Measurements from ENCODE around the gene VPS4A.
"Not testable (repeated sequence)": the region's sequence is repeated elsewhere in the genome, so short reads cannot be mapped to it uniquely, and the experiment has no call there.

VPS4A gene

GRCh38 chr16:69328854-69329316 lies 17.7 kb downstream of the VPS4A start:
- peak in 1 of 5 donors; percentile 54 for DNase-seq

- peak in 4 of 5 donors; percentile 29 to 56 (median 44) for DNase-seq
Measured at GRCh38 chr16:69329369-69330285, 18.5 kb downstream of the VPS4A start.

- DNase-seq = peak; percentile 75 to 84 (median 77)
Measured at GRCh38 chr16:69330286-69331109, 19.3 kb downstream of the VPS4A start, which contains the start of gene PDF. Gene PDF, minus strand, starts transcription at chr16:69330588. Its CDS starts 18 bp downstream, at chr16:69330570.

GRCh38 chr16:69334696-69335095 lies 23.5 kb downstream of the VPS4A start:
- no peak for DNase-seq

- DNase-seq = no peak
Measured at GRCh38 chr16:69338557-69339288, 27.6 kb downstream of the VPS4A start.

- peak; percentile 78 to 94 (median 86) for DNase-seq
Measured at GRCh38 chr16:69339289-69340094, 28.3 kb downstream of the VPS4A start, which contains the start of the genes COG8 and NIP7. Gene COG8, minus strand, starts transcription at chr16:69339564. Its CDS starts 12 bp downstream, at chr16:69339552. Gene NIP7, plus strand, starts transcription at chr16:69339772. Its CDS starts 58 bp downstream, at chr16:69339830.

GRCh38 chr16:69340095-69340644 lies 29.0 kb downstream of the VPS4A start:
- DNase-seq = no peak

GRCh38 chr16:69344171-69344570 lies 33.0 kb downstream of the VPS4A start:
- DNase-seq = no peak

GRCh38 chr16:69345923-69346322 lies 34.8 kb downstream of the VPS4A start:
- no peak for DNase-seq

- no peak for DNase-seq
Measured at GRCh38 chr16:69346683-69347082, 35.5 kb downstream of the VPS4A start.

GRCh38 chr16:69348222-69348621 lies 37.1 kb downstream of the VPS4A start:
- no peak for DNase-seq

GRCh38 chr16:69349536-69349935 lies 38.4 kb downstream of the VPS4A start:
- no peak for DNase-seq

- DNase-seq = no peak
Measured at GRCh38 chr16:69350536-69351133, 39.5 kb downstream of the VPS4A start.

GRCh38 chr16:69351309-69352027 lies 40.3 kb downstream of the VPS4A start, which contains the start of gene TMED6:
Gene TMED6, minus strand, starts transcription at chr16:69351786. Its CDS starts 33 bp downstream, at chr16:69351753.
- DNase-seq = no peak

- not testable (repeated sequence) for DNase-seq
Measured at GRCh38 chr16:69360070-69360469, 48.9 kb downstream of the VPS4A start.

- no peak for DNase-seq
Measured at GRCh38 chr16:69363281-69363717, 52.1 kb downstream of the VPS4A start.

GRCh38 chr16:69364088-69364487 lies 52.9 kb downstream of the VPS4A start:
- DNase-seq = no peak

GRCh38 chr16:69365901-69366300 lies 54.8 kb downstream of the VPS4A start:
- DNase-seq = no peak

GRCh38 chr16:69366431-69366830 lies 55.3 kb downstream of the VPS4A start:
- DNase-seq = no peak

- DNase-seq = no peak
Measured at GRCh38 chr16:69367980-69368379, 56.8 kb downstream of the VPS4A start.

Data from T-helper 1 cell (primary cell).